HG03342 (cell line): ENCODE data around the gene SMIM43.
"Not testable (repeated sequence)": the region's sequence is repeated elsewhere in the genome, so short reads cannot be mapped to it uniquely, and the experiment has no call there.

ENCODE experiments used
- ATAC-seq: cut with Tn5 transposase; IDR thresholded peaks from one replicate; pipeline ENCODE4 v1.9.1; 2021; ENCODE audit warnings: mild to moderate bottlenecking, moderate library complexity; ENCODE audit not compliant: unreplicated experiment

SMIM43 gene

GRCh38 chr4:121784401-121784800 is 19.4 kb upstream of the SMIM43 start:
- ATAC-seq: no peak

GRCh38 chr4:121783210-121783609 is 18.2 kb upstream of the SMIM43 start:
- no peak for ATAC-seq

- ATAC-seq: no peak
These were observed 14.1 kb upstream of the SMIM43 start for GRCh38 chr4:121778991-121779628.

- ATAC-seq: peak; percentile 76
These were observed 12.7 kb upstream of the SMIM43 start for GRCh38 chr4:121777625-121778024.

- ATAC-seq: no peak
These were observed 11.8 kb upstream of the SMIM43 start for GRCh38 chr4:121776610-121777401.

GRCh38 chr4:121773883-121774282 is 8.9 kb upstream of the SMIM43 start:
- no peak for ATAC-seq

- ATAC-seq: no peak
These were observed 6.9 kb upstream of the SMIM43 start for GRCh38 chr4:121771869-121772268.

GRCh38 chr4:121769341-121769740 is 4.4 kb upstream of the SMIM43 start:
- ATAC-seq: no peak

GRCh38 chr4:121767166-121767565 is 2.2 kb upstream of the SMIM43 start:
- no peak for ATAC-seq

GRCh38 chr4:121765971-121766538 is 1.1 kb upstream of the SMIM43 start:
- no peak for ATAC-seq

- ATAC-seq: no peak
These were observed 373 bp upstream of the SMIM43 start for GRCh38 chr4:121765368-121765705.

- no peak for ATAC-seq
These were observed 662 bp downstream of the SMIM43 start for GRCh38 chr4:121764303-121764701.

GRCh38 chr4:121760205-121760604 is 4.8 kb downstream of the SMIM43 start:
- ATAC-seq: no peak

GRCh38 chr4:121758925-121759568 is 5.9 kb downstream of the SMIM43 start:
- ATAC-seq: no peak

- ATAC-seq: not testable (repeated sequence)
These were observed 12.8 kb downstream of the SMIM43 start for GRCh38 chr4:121752142-121752541.

GRCh38 chr4:121749225-121749624 is 15.7 kb downstream of the SMIM43 start:
- ATAC-seq: no peak

GRCh38 chr4:121742794-121743193 is 22.2 kb downstream of the SMIM43 start:
- no peak for ATAC-seq

GRCh38 chr4:121741751-121742150 is 23.2 kb downstream of the SMIM43 start:
- no peak for ATAC-seq

GRCh38 chr4:121740796-121741409 is 24.1 kb downstream of the SMIM43 start:
- no peak for ATAC-seq

GRCh38 chr4:121739575-121739974 is 25.4 kb downstream of the SMIM43 start:
- ATAC-seq: no peak

- ATAC-seq: no peak
These were observed 26.0 kb downstream of the SMIM43 start for GRCh38 chr4:121738780-121739535.
